AG09309 (cell line): Measurements from ENCODE around the gene ZBTB46.
A peak's percentile ranks its signal among the peaks of the same experiment; 100 is the strongest.

ENCODE experiments used
- DNase-seq: peaks from one replicate; pipeline ENCODE4 v3.0.0-alpha.2; 2010; ENCODE audit warnings: low read depth
- H3K4me3 ChIP-seq: 2 replicates; pipeline ENCODE4 v1.5.1; 2011; ENCODE audit warnings: mild to moderate bottlenecking, low read depth, low read length, moderate library complexity; ENCODE audit not compliant: control insufficient read depth
- TF ChIP-seq, protein P1 (sequence below): IDR thresholded peaks from 2 replicates; pipeline ENCODE4 v1.5.1; 2011; ENCODE audit warnings: mild to moderate bottlenecking, low read depth, low read length, inconsistent platforms; ENCODE audit not compliant: insufficient read depth, control insufficient read depth; ENCODE audit errors: missing control alignments

ZBTB46 gene

DNA sequence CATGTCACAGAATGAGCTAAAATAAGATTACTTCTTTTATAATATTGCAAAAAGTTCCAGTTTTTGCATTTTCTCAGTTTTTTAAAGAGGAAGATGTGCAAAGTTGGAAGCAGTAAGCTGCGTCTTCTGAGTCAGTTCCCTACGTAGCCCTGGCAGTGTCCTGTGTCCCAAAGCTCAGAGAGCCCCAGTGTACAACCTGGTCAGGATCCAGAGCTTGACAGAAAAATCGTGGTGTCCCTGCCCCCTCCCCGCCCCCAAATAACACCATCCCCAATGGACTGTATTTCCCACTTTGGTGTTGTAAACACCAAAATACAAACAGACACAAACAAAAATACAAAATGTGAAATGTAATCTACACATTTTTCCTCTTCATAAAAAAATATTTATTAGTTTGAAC lies 86.9 kb downstream of the ZBTB46 start:
- TF ChIP-seq, protein P1, sequence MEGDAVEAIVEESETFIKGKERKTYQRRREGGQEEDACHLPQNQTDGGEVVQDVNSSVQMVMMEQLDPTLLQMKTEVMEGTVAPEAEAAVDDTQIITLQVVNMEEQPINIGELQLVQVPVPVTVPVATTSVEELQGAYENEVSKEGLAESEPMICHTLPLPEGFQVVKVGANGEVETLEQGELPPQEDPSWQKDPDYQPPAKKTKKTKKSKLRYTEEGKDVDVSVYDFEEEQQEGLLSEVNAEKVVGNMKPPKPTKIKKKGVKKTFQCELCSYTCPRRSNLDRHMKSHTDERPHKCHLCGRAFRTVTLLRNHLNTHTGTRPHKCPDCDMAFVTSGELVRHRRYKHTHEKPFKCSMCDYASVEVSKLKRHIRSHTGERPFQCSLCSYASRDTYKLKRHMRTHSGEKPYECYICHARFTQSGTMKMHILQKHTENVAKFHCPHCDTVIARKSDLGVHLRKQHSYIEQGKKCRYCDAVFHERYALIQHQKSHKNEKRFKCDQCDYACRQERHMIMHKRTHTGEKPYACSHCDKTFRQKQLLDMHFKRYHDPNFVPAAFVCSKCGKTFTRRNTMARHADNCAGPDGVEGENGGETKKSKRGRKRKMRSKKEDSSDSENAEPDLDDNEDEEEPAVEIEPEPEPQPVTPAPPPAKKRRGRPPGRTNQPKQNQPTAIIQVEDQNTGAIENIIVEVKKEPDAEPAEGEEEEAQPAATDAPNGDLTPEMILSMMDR: no peak
- no peak overlapping the region for H3K4me3 ChIP-seq

GRCh38 chr20:63743210-63743970 lies 87.7 kb downstream of the ZBTB46 start:
- TF ChIP-seq, protein P1: no peak
- no peak for DNase-seq
- no peak overlapping the region for H3K4me3 ChIP-seq

More for the DNA sequence above, 86.9 kb downstream of the ZBTB46 start:
- DNase-seq: no peak

DNA sequence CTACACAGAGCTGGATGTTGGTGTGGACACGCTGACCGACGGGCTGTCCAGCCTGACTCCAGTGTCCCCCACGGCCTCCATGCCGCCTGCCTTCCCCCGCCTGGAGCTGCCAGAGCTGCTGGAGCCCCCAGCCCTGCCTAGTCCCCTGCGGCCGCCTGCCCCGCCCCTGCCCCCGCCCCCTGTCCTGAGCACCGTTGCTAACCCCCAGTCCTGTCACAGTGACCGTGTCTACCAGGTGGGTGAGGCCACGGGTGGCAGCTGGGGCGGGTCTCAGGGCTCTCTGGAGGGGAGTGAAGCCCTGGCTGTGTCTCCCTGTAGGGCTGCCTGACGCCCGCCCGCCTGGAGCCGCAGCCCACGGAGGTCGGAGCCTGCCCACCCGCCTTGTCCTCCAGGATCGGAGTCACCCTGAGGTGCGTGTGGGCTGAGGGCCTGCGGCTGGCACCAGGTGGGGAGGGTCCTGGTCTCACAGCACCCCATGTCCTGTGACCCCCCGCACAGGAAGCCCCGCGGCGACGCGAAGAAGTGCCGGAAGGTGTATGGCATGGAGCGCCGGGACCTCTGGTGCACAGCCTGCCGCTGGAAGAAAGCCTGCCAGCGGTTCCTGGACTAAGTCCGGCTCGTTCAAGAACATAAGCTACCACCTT lies 88.6 kb downstream of the ZBTB46 start:
- DNase-seq: no peak
- TF ChIP-seq, protein P1: no peak
- no peak overlapping the region for H3K4me3 ChIP-seq

GRCh38 chr20:63741676-63742380 lies 89.2 kb downstream of the ZBTB46 start:
- TF ChIP-seq, protein P1: no peak
- no peak for DNase-seq
- peak overlapping the region; percentile 77 for H3K4me3 ChIP-seq

DNA sequence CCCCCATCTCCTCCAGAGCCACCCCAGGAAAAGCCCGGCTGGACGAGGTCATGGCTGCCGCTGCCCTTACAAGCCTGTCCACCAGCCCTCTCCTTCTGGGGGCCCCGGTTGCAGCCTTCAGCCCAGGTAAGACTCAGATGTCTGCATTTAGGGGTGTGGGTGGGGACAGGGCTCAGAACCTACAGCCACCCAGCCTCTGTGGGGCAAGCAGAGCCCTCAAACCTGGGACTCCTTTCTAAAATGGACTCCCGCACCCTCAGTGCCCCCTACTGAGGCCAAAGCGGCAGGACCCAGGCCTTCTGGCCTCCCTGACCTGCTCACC lies 89.7 kb downstream of the ZBTB46 start:
- no peak for DNase-seq
- TF ChIP-seq, protein P1: no peak
- H3K4me3 ChIP-seq: peak overlapping the region; percentile 77

DNA sequence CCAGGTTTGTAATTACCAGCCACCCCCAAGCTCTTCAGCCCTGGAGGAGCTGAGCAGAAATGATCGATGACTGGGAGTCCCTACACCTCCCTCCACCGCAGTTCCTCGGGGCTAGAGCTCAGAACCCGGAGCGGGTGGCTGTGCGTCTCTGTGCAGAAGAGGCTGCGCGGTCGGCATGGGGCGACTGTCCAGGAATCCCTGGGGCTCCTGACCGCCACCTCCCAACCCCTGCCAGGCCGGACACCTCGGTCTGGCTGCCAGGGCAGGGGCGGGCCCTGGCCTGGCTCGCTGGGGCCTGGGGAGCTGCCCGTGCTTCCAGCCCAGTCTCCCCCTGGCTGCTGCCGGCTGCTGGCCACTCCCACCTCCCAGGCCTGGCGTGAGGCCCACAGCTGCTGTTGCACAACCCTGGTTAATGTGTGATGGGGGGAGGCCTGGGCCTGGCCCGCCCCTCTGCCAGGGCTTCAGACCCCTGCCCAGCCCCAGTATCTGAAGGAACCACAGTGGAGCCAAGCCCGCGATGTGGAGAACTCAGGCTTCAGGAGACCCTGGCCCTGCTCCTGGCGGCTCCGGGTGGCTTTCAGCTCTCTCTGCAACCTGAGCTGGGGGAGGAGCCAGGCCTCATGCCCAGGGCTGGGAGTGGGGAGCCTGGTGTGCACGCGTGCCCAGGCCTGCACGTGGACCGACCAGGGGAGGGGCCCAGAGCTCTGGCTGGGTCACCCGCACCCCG lies 90.3 kb downstream of the ZBTB46 start:
- peak overlapping the region; percentile 77 for H3K4me3 ChIP-seq
- TF ChIP-seq, protein P1: peak; percentile 28
- peak; percentile 59 for DNase-seq
